GOT3 (cell line): ENCODE results near the gene PDE4B.

Source experiments
- DNase-seq: peaks from one replicate; lab custom pipeline; 2025; ENCODE audit warnings: mixed read lengths; lab: John Stamatoyannopoulos, UW

Gene PDE4B

DNA sequence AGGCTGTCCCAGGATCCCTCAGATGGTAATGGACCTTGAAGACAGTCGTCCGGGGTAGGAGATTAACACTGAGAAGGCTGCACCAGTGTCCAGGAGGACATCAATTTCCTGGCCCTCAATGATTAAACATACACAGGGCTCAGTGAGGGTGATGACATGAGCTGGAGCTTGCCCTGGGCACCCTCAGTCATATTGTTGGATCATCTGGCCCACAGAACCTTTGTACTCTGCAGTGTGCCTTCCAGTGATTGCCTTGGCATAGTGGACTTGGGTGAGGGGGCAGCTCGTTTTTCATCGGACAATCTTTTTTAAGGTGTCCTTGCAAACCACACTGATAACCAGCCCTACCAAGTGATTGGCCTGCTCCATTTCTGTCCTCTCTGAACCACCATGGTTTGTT lies 630.1 kb downstream of the PDE4B start:
- DNase-seq, result no peak
